ENCODE data around the gene HK2.

DNA sequence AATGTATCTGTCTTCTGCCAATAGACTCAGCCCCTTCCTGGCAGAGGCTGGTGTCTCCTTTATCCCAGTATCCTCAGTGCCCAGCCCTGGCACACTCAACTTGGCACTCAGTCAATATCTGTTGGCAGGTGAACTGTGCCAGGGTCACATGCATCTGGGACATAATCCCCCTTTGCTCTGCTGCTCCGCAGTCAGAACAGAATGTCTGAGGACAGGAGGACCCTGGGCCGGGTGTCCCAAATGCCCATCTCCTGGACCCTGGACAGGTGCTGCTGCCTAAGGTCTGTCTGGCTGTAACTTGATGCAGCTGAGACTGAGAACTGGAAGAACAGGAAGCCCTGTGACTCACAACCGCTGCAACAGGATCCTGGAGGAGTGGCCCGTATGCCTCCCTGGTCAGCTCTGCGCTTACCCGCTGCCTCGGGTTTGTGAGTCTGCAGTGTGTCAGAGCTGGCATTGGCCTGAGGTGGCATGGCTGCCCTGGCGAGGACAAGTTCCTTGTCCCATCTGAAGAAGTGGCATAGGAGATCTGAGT, 11.4 kb downstream of the HK2 start:
- TF ChIP-seq EZH2phosphoT487 (IDR thresholded peaks at IDR 0.05; ENCODE audit: low read length) (no peak), EZH2 (optimal IDR thresholded peaks at IDR 0.05; ENCODE audit: low read depth, low read length) (no peak)

Measured in MM.1S (cell line).